Measurements from ENCODE around the gene NR1H3. TPM values are rescaled to one million over a fixed set of nuclear protein-coding genes. Genes with fewer than 3 reads are reported as not detected.

NR1H3 gene
- polyA plus RNA-seq, 1 experiment: 21.9 TPM

GRCh38 chr11:47253660-47254059 is 4.1 kb upstream of the NR1H3 start:
- H3K27ac ChIP-seq (ENCODE audit: low read depth, low read length): no peak overlapping the region
- POLR2A ChIA-PET: no interaction called here
- DNase-seq (ENCODE audit: low read depth, low spot score): no peak
- CTCF ChIA-PET: no interaction called here
- H3K27me3 ChIP-seq (ENCODE audit: control insufficient read depth, insufficient read depth, low read length): no peaks in the 10 kb centered on the region
- no peaks in the 10 kb centered on the region for H3K9me3 ChIP-seq (ENCODE audit: control insufficient read depth, insufficient read depth, low read length)
- TF ChIP-seq, protein P1, sequence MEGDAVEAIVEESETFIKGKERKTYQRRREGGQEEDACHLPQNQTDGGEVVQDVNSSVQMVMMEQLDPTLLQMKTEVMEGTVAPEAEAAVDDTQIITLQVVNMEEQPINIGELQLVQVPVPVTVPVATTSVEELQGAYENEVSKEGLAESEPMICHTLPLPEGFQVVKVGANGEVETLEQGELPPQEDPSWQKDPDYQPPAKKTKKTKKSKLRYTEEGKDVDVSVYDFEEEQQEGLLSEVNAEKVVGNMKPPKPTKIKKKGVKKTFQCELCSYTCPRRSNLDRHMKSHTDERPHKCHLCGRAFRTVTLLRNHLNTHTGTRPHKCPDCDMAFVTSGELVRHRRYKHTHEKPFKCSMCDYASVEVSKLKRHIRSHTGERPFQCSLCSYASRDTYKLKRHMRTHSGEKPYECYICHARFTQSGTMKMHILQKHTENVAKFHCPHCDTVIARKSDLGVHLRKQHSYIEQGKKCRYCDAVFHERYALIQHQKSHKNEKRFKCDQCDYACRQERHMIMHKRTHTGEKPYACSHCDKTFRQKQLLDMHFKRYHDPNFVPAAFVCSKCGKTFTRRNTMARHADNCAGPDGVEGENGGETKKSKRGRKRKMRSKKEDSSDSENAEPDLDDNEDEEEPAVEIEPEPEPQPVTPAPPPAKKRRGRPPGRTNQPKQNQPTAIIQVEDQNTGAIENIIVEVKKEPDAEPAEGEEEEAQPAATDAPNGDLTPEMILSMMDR (IDR thresholded peaks at IDR 0.05; ENCODE audit: low read depth, low read length): no peak
- no peak overlapping the region for H3K4me3 ChIP-seq (ENCODE audit: low read depth, low read length)

DNA sequence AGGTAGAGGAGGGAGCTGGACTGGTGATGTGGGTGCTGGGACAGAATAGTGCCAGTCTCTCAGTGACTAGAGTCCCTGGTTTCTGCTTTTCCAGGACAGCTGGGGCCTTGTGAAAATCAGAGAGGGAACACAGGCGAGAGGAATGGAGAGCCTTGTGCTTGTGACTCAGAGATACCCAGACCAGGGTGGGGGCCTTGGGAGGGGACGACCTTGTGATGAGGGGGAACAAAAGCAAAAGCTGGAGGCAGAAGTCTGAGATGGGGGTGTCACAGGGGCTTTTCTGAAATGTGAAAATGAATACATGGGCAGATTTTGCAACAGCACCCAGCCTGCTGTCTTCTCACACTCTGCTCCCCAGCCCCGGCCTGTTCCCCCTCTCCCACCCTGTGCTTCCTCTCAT is 3.4 kb upstream of the NR1H3 start:
- Histone ChIP-seq H3K27ac (ENCODE audit: low read depth, low read length) (peak overlapping the region; percentile 80), H3K9me3 (ENCODE audit: control insufficient read depth, insufficient read depth, low read length) (no peaks in the 10 kb centered on the region), H3K27me3 (ENCODE audit: control insufficient read depth, insufficient read depth, low read length) (no peaks in the 10 kb centered on the region), H3K4me3 (ENCODE audit: low read depth, low read length) (no peak overlapping the region)
- TF ChIP-seq, protein P1 (IDR thresholded peaks at IDR 0.05; ENCODE audit: low read depth, low read length): no peak
- POLR2A ChIA-PET: interaction anchor here (0.6 kb wide), 1 partner anchor 216 kb away, joined by 4 read pairs; no protein-coding TSS in a partner anchor
- CTCF ChIA-PET: no interaction called here
- no peak for DNase-seq (ENCODE audit: low read depth, low spot score)

- CTCF ChIA-PET: interaction anchor here (0.7 kb wide), 1 partner anchor 64 kb away, joined by 6 read pairs; no protein-coding TSS in a partner anchor
Measured at GRCh38 chr11:47256374-47256773, 1.4 kb upstream of the NR1H3 start.

DNA sequence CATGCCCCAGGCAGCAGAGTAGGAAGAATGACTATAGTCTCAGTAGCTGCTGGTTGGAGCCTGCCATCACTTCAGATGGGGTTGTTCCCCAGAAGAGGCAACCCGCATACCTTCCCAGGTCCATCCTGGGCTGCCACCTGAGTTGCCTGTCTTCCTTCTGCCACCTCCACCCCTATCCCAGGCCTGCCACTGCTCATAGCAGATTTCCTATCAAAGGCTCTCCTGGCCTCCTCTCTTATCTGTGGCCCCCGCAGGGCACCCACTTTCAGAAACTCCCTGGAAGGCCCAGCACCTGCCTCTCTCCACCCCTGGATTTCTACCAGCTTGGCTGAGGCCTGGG is 649 bp upstream of the NR1H3 start:
- ChIA-PET POLR2A (interaction anchor here (1.8 kb wide), 1 partner anchor 9 kb away, joined by 19 read pairs; the partner anchor contains the start of gene ACP2), CTCF (interaction anchor here (0.7 to 4.0 kb wide), 10 partner anchors 9 to 153 kb away, joined by 3 to 48 read pairs (median 5); partner anchors contain the start of genes ACP2 and ARFGAP2)
- TF ChIP-seq, protein P1 (IDR thresholded peaks at IDR 0.05; ENCODE audit: low read depth, low read length): no peak
- no peaks in the 10 kb centered on the region; the same call in 1 of the 2 replicates for H3K9me3 ChIP-seq (ENCODE audit: control insufficient read depth, insufficient read depth, low read length)
- no peaks in the 10 kb centered on the region for H3K27me3 ChIP-seq (ENCODE audit: control insufficient read depth, insufficient read depth, low read length)
- H3K4me3 ChIP-seq (ENCODE audit: low read depth, low read length): peak overlapping the region; percentile 53
- H3K27ac ChIP-seq (ENCODE audit: low read depth, low read length): peak overlapping the region; percentile 61
- no peak for DNase-seq (ENCODE audit: low read depth, low spot score)

More at GRCh38 chr11:47256374-47256773, 1.4 kb upstream of the NR1H3 start:
- Histone ChIP-seq H3K27ac (ENCODE audit: low read depth, low read length) (no peak overlapping the region), H3K27me3 (ENCODE audit: control insufficient read depth, insufficient read depth, low read length) (no peaks in the 10 kb centered on the region), H3K4me3 (ENCODE audit: low read depth, low read length) (no peak overlapping the region), H3K9me3 (ENCODE audit: control insufficient read depth, insufficient read depth, low read length) (no peaks in the 10 kb centered on the region; the same call in 1 of the 2 replicates)
- DNase-seq (ENCODE audit: low read depth, low spot score): no peak
- TF ChIP-seq, protein P1 (IDR thresholded peaks at IDR 0.05; ENCODE audit: low read depth, low read length): no peak
- POLR2A ChIA-PET: interaction anchor here (1.8 kb wide), 1 partner anchor 8 kb away, joined by 19 read pairs; the partner anchor contains the start of gene ACP2

- CTCF ChIA-PET: interaction anchor here (0.6 to 4.0 kb wide), 25 partner anchors 10 to 341 kb away, joined by 3 to 48 read pairs (median 6); partner anchors contain the start of genes ACP2 and ARFGAP2
- Histone ChIP-seq H3K27me3 (ENCODE audit: control insufficient read depth, insufficient read depth, low read length) (no peaks in the 10 kb centered on the region), H3K27ac (ENCODE audit: low read depth, low read length) (peak overlapping the region; percentile 61), H3K9me3 (ENCODE audit: control insufficient read depth, insufficient read depth, low read length) (no peaks in the 10 kb centered on the region; the same call in 1 of the 2 replicates), H3K4me3 (ENCODE audit: low read depth, low read length) (peak overlapping the region; percentile 53)
- POLR2A ChIA-PET: interaction anchor here (0.5 to 1.8 kb wide), 5 partner anchors 10 to 71 kb away, joined by 3 to 19 read pairs (median 4); partner anchors contain the start of gene ACP2
- no peak for DNase-seq (ENCODE audit: low read depth, low spot score)
- TF ChIP-seq, protein P1 (IDR thresholded peaks at IDR 0.05; ENCODE audit: low read depth, low read length): no peak
Measured at GRCh38 chr11:47258317-47258902, 614 bp downstream of the NR1H3 start.
